HepG2 (cell line): ENCODE measurements around the gene MTA1.

ENCODE experiments used
- CTCF ChIP-seq: sonication (generic); formaldehyde crosslinking; IDR thresholded peaks from 2 replicates; pipeline ENCODE4 v1.5.0; 2020; ENCODE audit warnings: mild to moderate bottlenecking, missing genetic modification reagents, moderate library complexity
- MYNN ChIP-seq: sonication (generic); formaldehyde crosslinking; IDR thresholded peaks from 2 replicates; pipeline ENCODE4 v1.4.0; 2020; ENCODE audit warnings: mild to moderate bottlenecking, low read depth, missing genetic modification reagents
- RAD21 ChIP-seq: fragments of 450-650 bp; formaldehyde crosslinking; IDR thresholded peaks from 2 replicates; pipeline ENCODE4 v1.5.0; 2020; ENCODE audit warnings: mild to moderate bottlenecking
- TCF7L2 ChIP-seq: IDR thresholded peaks from 2 replicates; pipeline ENCODE4 v1.6.1; 2011; ENCODE audit warnings: mild to moderate bottlenecking, low read depth, low read length, moderate library complexity
- ZNF784 ChIP-seq: sonication (generic); formaldehyde crosslinking; IDR thresholded peaks from 2 replicates; pipeline ENCODE4 v1.5.1; 2020; ENCODE audit warnings: missing genetic modification reagents, mild to moderate bottlenecking, borderline replicate concordance

- TF ChIP-seq ZNF784 (no peak), RAD21 (no peak), MYNN (CRISPR knock-in tag) (no peak), CTCF (CRISPR knock-in tag) (no peak), TCF7L2 (no peak)
These were observed 31.5 kb downstream of the MTA1 start for GRCh38 chr14:105450864-105451720.
